Loucy (cell line): ENCODE results near the gene NAA20.

Experiments used
- H2AFZ ChIP-seq: fragments of 200-600 bp; sonication (generic); 2 replicates; pipeline ENCODE4 v1.6.0; 2016; ENCODE audit warnings: antibody characterized with exemption, mild to moderate bottlenecking, low read length, moderate library complexity
- H3F3A ChIP-seq: fragments of 200-600 bp; 2 replicates; pipeline ENCODE4 v1.6.0; 2016; ENCODE audit warnings: antibody characterized with exemption, low read depth, mild to moderate bottlenecking
- H3K27me3 ChIP-seq: fragments of 200-600 bp; sonication (generic); 2 replicates; pipeline ENCODE4 v1.6.1; 2014; ENCODE audit warnings: low read length, mild to moderate bottlenecking; ENCODE audit not compliant: insufficient read depth, poor library complexity, severe bottlenecking
- H3K36me3 ChIP-seq: fragments of 200-600 bp; sonication (generic); 2 replicates; pipeline ENCODE4 v1.6.1; 2016; ENCODE audit warnings: low read length; ENCODE audit not compliant: insufficient read depth
- H3K4me1 ChIP-seq: fragments of 200-600 bp; sonication (generic); 2 replicates; pipeline ENCODE4 v1.5.1; 2014; ENCODE audit warnings: low read length, mild to moderate bottlenecking; ENCODE audit not compliant: insufficient read depth, poor library complexity, severe bottlenecking
- H3K4me2 ChIP-seq: fragments of 200-600 bp; sonication (generic); 2 replicates; pipeline ENCODE4 v1.6.0; 2014; ENCODE audit warnings: antibody characterized with exemption, low read length, low read depth, mild to moderate bottlenecking; ENCODE audit not compliant: poor library complexity, severe bottlenecking
- H3K4me3 ChIP-seq: fragments of 200-600 bp; sonication (generic); 2 replicates; pipeline ENCODE4 v1.5.1; 2014; ENCODE audit warnings: low read length, mild to moderate bottlenecking, mixed read lengths; ENCODE audit not compliant: poor library complexity, severe bottlenecking
- H3K79me2 ChIP-seq: fragments of 200-600 bp; sonication (generic); 2 replicates; pipeline ENCODE4 v1.6.1; 2014; ENCODE audit warnings: low read length; ENCODE audit not compliant: insufficient read depth
- H3K9ac ChIP-seq: fragments of 200-600 bp; sonication (generic); 2 replicates; pipeline ENCODE4 v1.6.0; 2014; ENCODE audit warnings: mild to moderate bottlenecking, low read depth, low read length, moderate library complexity; ENCODE audit not compliant: poor library complexity, severe bottlenecking
- H3K9me2 ChIP-seq: fragments of 200-600 bp; sonication (generic); replicated peaks from 2 replicates; pipeline ENCODE4 v1.6.1; 2016; ENCODE audit warnings: low read depth, low read length, mixed read lengths
- H3K9me3 ChIP-seq: fragments of 200-600 bp; sonication (generic); 2 replicates; pipeline ENCODE4 v1.6.1; 2014; ENCODE audit warnings: mild to moderate bottlenecking, antibody characterized with exemption, low read length, low read depth; ENCODE audit not compliant: insufficient read depth
- H4K20me1 ChIP-seq: fragments of 200-600 bp; sonication (generic); 2 replicates; pipeline ENCODE4 v1.6.0; 2014; ENCODE audit warnings: antibody characterized with exemption, low read length, mild to moderate bottlenecking; ENCODE audit not compliant: insufficient read depth, poor library complexity, severe bottlenecking
- CTCF ChIP-seq: fragments of 200-600 bp; sonication (generic); conservative IDR thresholded peaks from 2 replicates; pipeline ENCODE4 v1.5.1; 2014; ENCODE audit warnings: mild to moderate bottlenecking, antibody characterized with exemption, low read length
- EZH2phosphoT487 ChIP-seq: fragments of 200-600 bp; IDR thresholded peaks from 2 replicates; pipeline ENCODE4 v1.6.1; 2018; ENCODE audit warnings: antibody characterized with exemption, mild to moderate bottlenecking, moderate library complexity, borderline replicate concordance

NAA20 gene

GRCh38 chr20:19996222-19996621 is 20.9 kb upstream of the NAA20 start:
- Histone ChIP-seq H3K79me2 (no peaks in the 10 kb centered on the region), H3K4me1 (no peaks in the 10 kb centered on the region), H2AFZ (no peak overlapping the region), H3K4me2 (no peak overlapping the region), H3K9me2 (no peaks in the 10 kb centered on the region), H3K9ac (no peak overlapping the region), H3K9me3 (no peaks in the 10 kb centered on the region), H3K4me3 (no peak overlapping the region), H4K20me1 (no peaks in the 10 kb centered on the region), H3F3A (no peaks in the 10 kb centered on the region), H3K27me3 (no peaks in the 10 kb centered on the region), H3K36me3 (no peaks in the 10 kb centered on the region)
- no peak for TF ChIP-seq CTCF

GRCh38 chr20:19996917-19997316 is 20.2 kb upstream of the NAA20 start:
- H3K27me3 ChIP-seq = no peaks in the 10 kb centered on the region
- H3K4me1 ChIP-seq = no peaks in the 10 kb centered on the region
- no peaks in the 10 kb centered on the region for H4K20me1 ChIP-seq
- no peak overlapping the region for H3K4me2 ChIP-seq
- H3K9me3 ChIP-seq = no peaks in the 10 kb centered on the region
- H3K4me3 ChIP-seq = no peak overlapping the region
- no peaks in the 10 kb centered on the region for H3F3A ChIP-seq
- H3K79me2 ChIP-seq = no peaks in the 10 kb centered on the region
- H3K9ac ChIP-seq = no peak overlapping the region
- TF ChIP-seq EZH2phosphoT487 (no peak), CTCF (no peak)
- no peaks in the 10 kb centered on the region for H3K9me2 ChIP-seq
- no peak overlapping the region for H2AFZ ChIP-seq
- no peaks in the 10 kb centered on the region for H3K36me3 ChIP-seq

- Histone ChIP-seq H3K36me3 (no peaks in the 10 kb centered on the region), H3K79me2 (no peaks in the 10 kb centered on the region), H3K9me3 (no peaks in the 10 kb centered on the region), H3K9ac (no peak overlapping the region), H3K4me3 (no peak overlapping the region), H3K4me2 (no peak overlapping the region), H3K9me2 (no peaks in the 10 kb centered on the region), H4K20me1 (no peaks in the 10 kb centered on the region), H3K27me3 (no peaks in the 10 kb centered on the region), H3K4me1 (no peaks in the 10 kb centered on the region), H3F3A (no peaks in the 10 kb centered on the region), H2AFZ (no peak overlapping the region)
- TF ChIP-seq CTCF = no peak
- TF ChIP-seq EZH2phosphoT487 = no peak
Observed at GRCh38 chr20:19998990-19999705, 18.0 kb upstream of the NAA20 start.
